HepG2 (cell line): ENCODE results near the gene CBY1. TPM values are rescaled to one million over a fixed set of nuclear protein-coding genes. Genes with fewer than 3 reads are reported as not detected.

ENCODE experiments used
- GABPA ChIP-seq, 2 experiments: IDR thresholded peaks; 2 replicates each; pipeline ENCODE4 v1.6.1; 2011 to 2016; ENCODE audit warnings: low read depth in 2 of 2, low read length in 1 of 2, missing biosample characterization in 1 of 2, missing genetic modification characterization in 1 of 2
- GFI1 ChIP-seq: sonication (generic); formaldehyde crosslinking; IDR thresholded peaks from 2 replicates; pipeline ENCODE4 v1.5.0; 2020; ENCODE audit warnings: missing genetic modification reagents, mild to moderate bottlenecking, borderline replicate concordance
- KAT7 ChIP-seq: IDR thresholded peaks from 2 replicates; pipeline ENCODE4 v1.6.1; 2018; ENCODE audit warnings: borderline replicate concordance, missing compliant biosample characterization
- KMT2A ChIP-seq: sonication (generic); formaldehyde crosslinking; IDR thresholded peaks from 2 replicates; pipeline ENCODE4 v1.4.0; 2020; ENCODE audit warnings: missing genetic modification reagents
- MXD1 ChIP-seq: sonication (generic); formaldehyde crosslinking; IDR thresholded peaks from 2 replicates; pipeline ENCODE4 v1.4.0; 2020; ENCODE audit warnings: mild to moderate bottlenecking, missing genetic modification reagents
- PBX2 ChIP-seq: IDR thresholded peaks from 2 replicates; pipeline ENCODE4 v1.6.1; 2016; ENCODE audit warnings: control low read depth
- POGK ChIP-seq: sonication (generic); formaldehyde crosslinking; conservative IDR thresholded peaks from 2 replicates; pipeline ENCODE4 v1.8.0; 2022; ENCODE audit warnings: mild to moderate bottlenecking, moderate library complexity, missing genetic modification reagents
- PREB ChIP-seq: sonication (generic); formaldehyde crosslinking; IDR thresholded peaks from 2 replicates; pipeline ENCODE4 v1.4.0; 2020; ENCODE audit warnings: missing genetic modification reagents
- SAP130 ChIP-seq: IDR thresholded peaks from 2 replicates; pipeline ENCODE4 v1.6.1; 2016; ENCODE audit warnings: low read depth
- TOE1 ChIP-seq: sonication (generic); formaldehyde crosslinking; IDR thresholded peaks from 2 replicates; pipeline ENCODE4 v1.4.0; 2020; ENCODE audit warnings: mild to moderate bottlenecking, missing genetic modification reagents
- ZBTB33 ChIP-seq: sonication (generic); formaldehyde crosslinking; IDR thresholded peaks from 2 replicates; pipeline ENCODE4 v1.4.0; 2020; ENCODE audit warnings: missing genetic modification reagents
- ZBTB42 ChIP-seq: sonication (generic); formaldehyde crosslinking; IDR thresholded peaks from 2 replicates; pipeline ENCODE4 v1.5.0; 2020; ENCODE audit warnings: mild to moderate bottlenecking, missing genetic modification reagents
- ZNF142 ChIP-seq: sonication (generic); formaldehyde crosslinking; IDR thresholded peaks from 2 replicates; pipeline ENCODE4 v1.4.0; 2020; ENCODE audit warnings: missing genetic modification reagents
- polyA plus RNA-seq, 8 experiments: library from polyadenylated mRNA; depleted of rRNA in 3 of 8; stranded (reverse) in 7 of 8; unstranded in 1 of 8; fragments of >200 nt; fragmentation: Illumina TruSeq in 4 of 8; extraction: Trizol in 4 of 8; gene quantifications; 2 replicates each; pipeline versions ENCODE4 v1.2.1 to v1.2.3, GENCODE V29; 2011 to 2016; ENCODE audit warnings: low read depth in 4 of 8, missing spikeins in 1 of 8, mixed read lengths in 1 of 8; ENCODE audit not compliant: insufficient read depth in 1 of 8
- total RNA-seq, 5 experiments: library from RNA; depleted of rRNA; stranded (reverse); fragments of >200 nt; fragmentation: Illumina TruSeq; extraction: Trizol; gene quantifications; 2 replicates each; pipeline ENCODE4 v1.2.3, GENCODE V29; 2016; ENCODE audit warnings: low read depth in 1 of 5

The CBY1 gene
- total and polyA plus RNA-seq, 2 of the 13 experiments (the other 11 are each of a cell fraction or from before 2014, with no cell fraction given): 19.7 to 20.3 TPM

- TF ChIP-seq ZNF142 (CRISPR knock-in tag) (peak; percentile 73; the same call in 1 of the 2 replicates), KAT7 (peak; percentile 37; the same call in 1 of the 2 replicates), GFI1 (CRISPR knock-in tag) (no peak; the same call in 1 of the 2 replicates), ZBTB42 (CRISPR knock-in tag) (no peak), SAP130 (CRISPR knock-in tag) (peak; percentile 39; the same call in 1 of the 2 replicates), GABPA (IDR thresholded peaks at IDR 0.05; ENCODE audit: low read depth, low read length) (no peak), GABPA (CRISPR knock-in tag; IDR thresholded peaks at IDR 0.05; ENCODE audit: low read depth) (no peak), POGK (CRISPR knock-in tag) (peak; percentile 52; the same call in 1 of the 2 replicates), ZBTB33 (CRISPR knock-in tag) (no peak), TOE1 (CRISPR knock-in tag) (no peak), MXD1 (CRISPR knock-in tag) (peak; percentile 51; the same call in 1 of the 2 replicates), KMT2A (CRISPR knock-in tag) (peak; percentile 6; the same call in 1 of the 2 replicates), PREB (CRISPR knock-in tag) (no peak), PBX2 (CRISPR knock-in tag) (no peak)
These were observed 49.9 kb downstream of the CBY1 start (continued) for GRCh38 chr22:38706101-38706900.
